Ovary (tissue), 9 donors: ENCODE measurements around the gene CHN2. TPM values are rescaled to one million over a fixed set of nuclear protein-coding genes. Genes with fewer than 3 reads are reported as not detected.

Experiments used
- DNase-seq, 5 donors: peaks; one replicate each; pipeline ENCODE4 v3.0.0-alpha.2; 2019 to 2020
- H3K27ac ChIP-seq, 2 donors: fragments of 200-600 bp; one replicate each; pipeline versions ENCODE4 v1.5.1 to v1.8.0; 2019 to 2022
- H3K27me3 ChIP-seq: fragments of 200-600 bp; one replicate; pipeline ENCODE4 v1.8.0; 2022
- H3K36me3 ChIP-seq: fragments of 200-600 bp; sonication (generic); one replicate; pipeline ENCODE4 v1.5.1; 2019
- H3K4me1 ChIP-seq: one replicate; pipeline ENCODE4 v1.8.1; 2013; ENCODE audit warnings: mild to moderate bottlenecking, moderate library complexity; ENCODE audit not compliant: insufficient read depth
- H3K4me3 ChIP-seq: fragments of 200-600 bp; sonication (generic); one replicate; pipeline ENCODE4 v1.5.1; 2017
- H3K9me3 ChIP-seq, 2 donors: fragments of 200-600 bp in 1 of 2; sonication (generic) in 1 of 2; one replicate each; pipeline versions ENCODE4 v1.5.1 to v1.8.1; 2013 to 2019; ENCODE audit warnings: mild to moderate bottlenecking in 1 of 2, moderate library complexity in 1 of 2
- CTCF ChIP-seq, 3 donors: fragments of 450-650 bp in 2 of 3; fragments of 200-600 bp in 1 of 3; IDR thresholded peaks; one replicate each; pipeline versions ENCODE4 v1.5.1 to v1.8.0; 2016 to 2022; ENCODE audit warnings: antibody characterized with exemption in 3 of 3, mild to moderate bottlenecking in 1 of 3
- EP300 ChIP-seq: sonication (generic); formaldehyde crosslinking; IDR thresholded peaks from one replicate; pipeline ENCODE4 v1.6.1; 2017; ENCODE audit warnings: antibody characterized with exemption
- POLR2A ChIP-seq: fragments of 450-650 bp; IDR thresholded peaks from one replicate; pipeline ENCODE4 v1.6.1; 2017; ENCODE audit warnings: antibody characterized with exemption, mild to moderate bottlenecking, moderate library complexity
- WGBS, 3 donors: extraction: QIAGEN DNeasy Blood & Tissue Kit in 1 of 3; methylation state at CpG; one replicate each; pipeline versions ENCODE4 v1.1.5 to v1.1.7; 2013 to 2017; 5-methylcytosine and 5-hydroxymethylcytosine counted together
- intact Hi-C, 4 donors: fragments of 100-400 bp; cut with DNase I; formaldehyde crosslinking; loops; one replicate each; pipeline versions ENCODE4 v1.11.0 to v1.15.1; 2022 to 2023
- polyA plus RNA-seq, 2 donors: library from polyadenylated mRNA; stranded (reverse); fragments of 200-250 nt in 1 of 2; fragments of 350-450 nt in 1 of 2; fragmentation: Illumina TruSeq in 1 of 2; extraction: RNeasy Lipid Tissue Mini Kit (QIAGEN cat#74804) in 1 of 2; gene quantifications; one replicate each; pipeline ENCODE4 v1.2.3, GENCODE V29; 2013 to 2014
- total RNA-seq, 7 donors: library from RNA; depleted of rRNA in 2 of 7; stranded (reverse); fragments of >200 nt in 2 of 7; fragmentation: NEBNext Ultra II Directional in 3 of 7; extraction: Animal tissue kit (Norgen Biotek cat#: 25700) in 3 of 7; gene quantifications; one replicate each; pipeline versions ENCODE4 v1.1.0 to v1.2.4, GENCODE V29; 2016 to 2023
- donor health status: DM: no; HTN: no; CAD: no; lungs with moderate emphysema.
- donor health status: DM: no; HTN: no; CAD: no.
- donor health status: Bipolar disorder and iron deficiency.
- donor health status: DM: yes; HTN: yes; CAD: no.
- donor health status: DM: no; HTN: no; CAD: no.
- donor health status: DM: yes; HTN: yes; CAD: no.

Gene CHN2
- total and polyA plus RNA-seq, 9 donors: 17.9 to 32.6 (median 22.3) TPM

- no peak overlapping the region for H3K4me3 ChIP-seq
- WGBS, 3 donors: 78 to 86% (median 83%) methylated on average over 4 of the region's 4 CpGs
- peaks cover 22% of the 10 kb centered on the region for H3K4me1 ChIP-seq
- intact Hi-C loops: no loop called here
- TF ChIP-seq EP300 (no peak), POLR2A (no peak), CTCF (IDR thresholded peaks at IDR 0.05) (no peak)
- no peaks in the 10 kb centered on the region for H3K9me3 ChIP-seq
- no peak overlapping the region for H3K27ac ChIP-seq
- no peaks in the 10 kb centered on the region for H3K27me3 ChIP-seq
- H3K36me3 ChIP-seq: no peaks in the 10 kb centered on the region
- no peak for DNase-seq
Measured at GRCh38 chr7:29490094-29490607, 295.6 kb downstream of the CHN2 start.

- no peaks in the 10 kb centered on the region for H3K27me3 ChIP-seq
- no peak overlapping the region for H3K27ac ChIP-seq
- no peak overlapping the region for H3K4me3 ChIP-seq
- H3K36me3 ChIP-seq: no peaks in the 10 kb centered on the region
- intact Hi-C loops: no loop called here
- H3K4me1 ChIP-seq: peaks cover 3% of the 10 kb centered on the region
- no peaks in the 10 kb centered on the region for H3K9me3 ChIP-seq
- no peak for DNase-seq
- no peak for TF ChIP-seq POLR2A
- no peak for TF ChIP-seq EP300
- TF ChIP-seq CTCF (IDR thresholded peaks at IDR 0.05): no peak
- 30 to 59% (median 43%) methylated on average over 1 of the region's 1 CpG for WGBS, 3 donors
Measured at GRCh38 chr7:29494350-29494749, 299.8 kb downstream of the CHN2 start.

DNA sequence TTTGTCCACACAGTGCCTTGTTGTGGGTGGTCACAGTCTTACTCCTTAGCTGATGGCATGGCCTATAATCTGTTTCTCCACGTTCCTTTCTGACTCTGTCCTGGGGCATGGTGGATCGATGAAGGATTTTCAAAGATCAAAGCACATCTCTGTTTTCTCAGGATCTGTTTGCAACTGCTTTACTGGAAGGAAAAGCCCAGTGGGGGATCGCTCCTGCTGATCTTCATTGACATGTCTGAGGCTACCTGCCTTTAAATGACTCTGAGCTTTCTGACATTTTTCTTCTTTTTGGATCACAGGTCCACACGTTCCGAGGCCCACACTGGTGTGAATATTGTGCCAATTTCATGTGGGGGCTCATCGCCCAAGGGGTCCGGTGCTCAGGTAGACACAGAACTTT is 301.1 kb downstream of the CHN2 start:
- intact Hi-C loops: no loop called here
- H3K4me1 ChIP-seq: peaks cover 3% of the 10 kb centered on the region
- no peaks in the 10 kb centered on the region for H3K36me3 ChIP-seq
- 95 to 97% (median 96%) methylated on average over 7 of the region's 7 CpGs for WGBS, 3 donors
- H3K27ac ChIP-seq: no peak overlapping the region
- no peaks in the 10 kb centered on the region for H3K27me3 ChIP-seq
- no peak for TF ChIP-seq EP300
- TF ChIP-seq CTCF (IDR thresholded peaks at IDR 0.05): no peak
- no peaks in the 10 kb centered on the region for H3K9me3 ChIP-seq
- no peak for DNase-seq
- H3K4me3 ChIP-seq: no peak overlapping the region

DNA sequence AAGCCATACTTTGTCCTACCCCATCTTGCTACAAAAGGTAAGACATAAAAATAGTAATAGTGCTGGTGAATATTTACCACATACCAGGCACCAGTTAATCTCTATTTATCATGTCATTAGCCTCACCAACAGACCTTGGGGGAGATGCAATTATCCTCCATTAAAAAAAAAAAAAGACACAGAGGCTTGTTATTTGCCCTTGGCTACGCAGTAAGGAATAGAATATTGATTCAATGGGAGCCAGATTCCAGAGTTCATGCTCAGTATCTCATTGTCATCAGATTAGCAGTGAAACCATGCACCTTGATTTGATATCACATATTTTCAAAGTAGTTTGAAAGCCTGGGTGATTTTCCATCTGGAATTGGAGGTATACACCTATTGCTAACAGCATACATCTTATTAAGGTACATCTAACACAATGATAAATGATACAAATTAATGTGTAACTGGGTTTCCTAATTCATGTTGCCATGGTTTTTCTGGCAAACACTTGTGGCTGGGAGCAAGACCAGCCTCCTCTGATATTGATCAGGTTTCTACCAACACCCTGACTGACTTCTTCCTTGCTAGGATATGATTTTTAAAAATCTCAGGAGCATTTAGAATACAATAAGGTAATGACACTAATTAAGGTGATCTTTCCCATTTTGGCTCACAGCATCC is 301.9 kb downstream of the CHN2 start:
- H3K27ac ChIP-seq: no peak overlapping the region
- H3K4me1 ChIP-seq: peaks cover 3% of the 10 kb centered on the region
- 90 to 97% (median 95%) methylated on average over 1 of the region's 1 CpG for WGBS, 3 donors
- no peak for DNase-seq
- no peaks in the 10 kb centered on the region for H3K9me3 ChIP-seq
- intact Hi-C loops: no loop called here
- H3K4me3 ChIP-seq: no peak overlapping the region
- no peaks in the 10 kb centered on the region for H3K36me3 ChIP-seq
- no peaks in the 10 kb centered on the region for H3K27me3 ChIP-seq
- TF ChIP-seq POLR2A: no peak
- no peak for TF ChIP-seq EP300
- no peak for TF ChIP-seq CTCF (IDR thresholded peaks at IDR 0.05)
